ENCODE results near the gene HEXIM1. TPM values are rescaled to one million over a fixed set of nuclear protein-coding genes. Genes with fewer than 3 reads are reported as not detected.

HEXIM1 gene
- total RNA-seq, 1 experiment from 2014 or later: 57.2 TPM

- no peak for DNase-seq
- CTCF ChIA-PET: interaction anchor here (0.6 to 1.2 kb wide), 4 partner anchors 9 to 142 kb away, joined by 4 to 6 read pairs (median 4); partner anchors contain the start of gene HEXIM1
- intact Hi-C loops (cut with micrococcal nuclease; ENCODE audit: unreplicated experiment): loop anchor here (10.0 kb wide), 2 partner anchors 224 to 364 kb away; partner anchors contain the start of gene GFAP
- Mint-ChIP-seq H3K4me1 (ENCODE audit: low read depth, unreplicated experiment) (peaks cover 16% of the 10 kb centered on the region), H3K9me3 (ENCODE audit: low read depth, unreplicated experiment) (no peaks in the 10 kb centered on the region), H3K36me3 (ENCODE audit: insufficient read depth, unreplicated experiment) (peaks cover 29% of the 10 kb centered on the region), H3K4me3 (ENCODE audit: low read depth, unreplicated experiment) (no peak overlapping the region), H3K27ac (ENCODE audit: unreplicated experiment) (no peak overlapping the region), H3K27me3 (ENCODE audit: unreplicated experiment) (no peaks in the 10 kb centered on the region)
- BruUV-seq (replicated peaks): no TSS peak
- TF ChIP-seq CTCF (IDR thresholded peaks at IDR 0.05; ENCODE audit: unreplicated experiment): no peak
Observed at GRCh38 chr17:45138911-45139532, 9.3 kb upstream of the HEXIM1 start.

- H3K9me3 Mint-ChIP-seq (ENCODE audit: low read depth, unreplicated experiment): no peaks in the 10 kb centered on the region
- CTCF ChIA-PET: interaction anchor here (0.6 to 1.2 kb wide), 3 partner anchors 32 to 349 kb away, joined by 4 to 5 read pairs (median 4); no protein-coding TSS in a partner anchor
- peaks cover 31% of the 10 kb centered on the region for H3K36me3 Mint-ChIP-seq (ENCODE audit: insufficient read depth, unreplicated experiment)
- TF ChIP-seq CTCF (IDR thresholded peaks at IDR 0.05; ENCODE audit: unreplicated experiment): no peak
- H3K4me1 Mint-ChIP-seq (ENCODE audit: low read depth, unreplicated experiment): peaks cover 16% of the 10 kb centered on the region
- no peak for DNase-seq
- H3K27ac Mint-ChIP-seq (ENCODE audit: unreplicated experiment): no peak overlapping the region
- BruUV-seq (replicated peaks): no TSS peak
- intact Hi-C loops (cut with micrococcal nuclease; ENCODE audit: unreplicated experiment): loop anchor here (10.0 kb wide), 2 partner anchors 225 to 365 kb away; partner anchors contain the start of gene GFAP
- no peaks in the 10 kb centered on the region for H3K27me3 Mint-ChIP-seq (ENCODE audit: unreplicated experiment)
- no peak overlapping the region for H3K4me3 Mint-ChIP-seq (ENCODE audit: low read depth, unreplicated experiment)
Observed at GRCh38 chr17:45139533-45139920, 8.7 kb upstream of the HEXIM1 start.

- H3K4me3 Mint-ChIP-seq (ENCODE audit: low read depth, unreplicated experiment): no peak overlapping the region
- CTCF ChIA-PET: no interaction called here
- no peak for DNase-seq
- no peaks in the 10 kb centered on the region for H3K9me3 Mint-ChIP-seq (ENCODE audit: low read depth, unreplicated experiment)
- BruUV-seq (replicated peaks): no TSS peak
- intact Hi-C loops (cut with micrococcal nuclease; ENCODE audit: unreplicated experiment): loop anchor here (10.0 kb wide), 1 partner anchor 242 kb away; no protein-coding TSS in a partner anchor
- peak overlapping the region; percentile 19 for H3K27ac Mint-ChIP-seq (ENCODE audit: unreplicated experiment)
- H3K36me3 Mint-ChIP-seq (ENCODE audit: insufficient read depth, unreplicated experiment): peaks cover 46% of the 10 kb centered on the region
- peaks cover 6% of the 10 kb centered on the region for H3K27me3 Mint-ChIP-seq (ENCODE audit: unreplicated experiment)
- TF ChIP-seq CTCF (IDR thresholded peaks at IDR 0.05; ENCODE audit: unreplicated experiment): no peak
- peaks cover 20% of the 10 kb centered on the region for H3K4me1 Mint-ChIP-seq (ENCODE audit: low read depth, unreplicated experiment)
Observed at GRCh38 chr17:45143094-45143670, 5.1 kb upstream of the HEXIM1 start.

DNA sequence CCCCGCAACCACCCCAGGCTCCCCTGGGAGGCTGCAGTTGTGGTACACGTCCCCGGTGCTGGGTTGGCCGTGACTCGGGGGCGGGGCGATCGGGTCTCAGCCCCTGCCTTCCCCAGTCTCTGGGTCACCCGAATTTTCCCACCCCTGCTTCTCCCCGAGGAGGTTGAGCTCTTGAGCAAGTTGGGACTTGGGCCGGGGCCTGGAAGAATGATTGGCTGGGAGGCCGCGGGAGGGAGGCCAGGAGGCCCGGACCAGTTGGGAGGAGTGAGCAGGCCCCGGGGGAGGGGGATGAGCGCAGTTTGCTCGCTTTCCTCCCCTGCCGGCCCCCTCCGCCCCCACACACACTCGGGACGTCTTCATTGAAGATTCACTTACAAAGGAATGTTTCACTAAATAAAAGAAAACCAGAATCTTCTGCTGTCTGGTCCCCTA, 4.5 kb upstream of the HEXIM1 start:
- TF ChIP-seq CTCF (IDR thresholded peaks at IDR 0.05; ENCODE audit: unreplicated experiment): no peak
- Mint-ChIP-seq H3K27me3 (ENCODE audit: unreplicated experiment) (peaks cover 12% of the 10 kb centered on the region), H3K4me3 (ENCODE audit: low read depth, unreplicated experiment) (no peak overlapping the region), H3K36me3 (ENCODE audit: insufficient read depth, unreplicated experiment) (peaks cover 52% of the 10 kb centered on the region), H3K9me3 (ENCODE audit: low read depth, unreplicated experiment) (no peaks in the 10 kb centered on the region), H3K27ac (ENCODE audit: unreplicated experiment) (peak overlapping the region; percentile 19), H3K4me1 (ENCODE audit: low read depth, unreplicated experiment) (peaks cover 25% of the 10 kb centered on the region)
- CTCF ChIA-PET: interaction anchor here (0.5 to 2.1 kb wide), 3 partner anchors 8 to 304 kb away, joined by 3 to 10 read pairs (median 4); partner anchors contain the start of gene ACBD4
- no TSS peak for BruUV-seq (replicated peaks)
- intact Hi-C loops (cut with micrococcal nuclease; ENCODE audit: unreplicated experiment): loop anchor here (10.0 kb wide), 1 partner anchor 241 kb away; no protein-coding TSS in a partner anchor
- no peak for DNase-seq

All from Calu3 (cell line).